ENCODE measurements around the gene ZNF236. TPM values are rescaled to one million over a fixed set of nuclear protein-coding genes. Genes with fewer than 3 reads are reported as not detected.

The ZNF236 gene
- total RNA-seq, 1 donor from 2014 or later: 27.4 TPM

GRCh38 chr18:76801567-76802505 is 20.5 kb upstream of the ZNF236 start:
- POLR2A ChIA-PET: interaction anchor here (0.6 to 0.7 kb wide), 3 partner anchors 211 to 1223 kb away, joined by 3 to 5 read pairs (median 4); no protein-coding TSS in a partner anchor
- peaks cover 3% of the 10 kb centered on the region for H3K27me3 Mint-ChIP-seq
- peaks cover 11% of the 10 kb centered on the region for H3K4me1 Mint-ChIP-seq
- TF ChIP-seq CTCF (IDR thresholded peaks at IDR 0.05): no peak
- peak; percentile 96 for ATAC-seq (ENCODE audit: low read depth)
- CTCF ChIA-PET: interaction anchor here (0.7 to 3.6 kb wide), 13 partner anchors 10 to 903 kb away, joined by 3 to 39 read pairs (median 8); partner anchors contain the start of gene ZNF236
- no peak overlapping the region for H3K27ac Mint-ChIP-seq
- intact Hi-C loops (cut with micrococcal nuclease): loop anchor here (1.0 to 10.0 kb wide), 9 partner anchors 73 to 900 kb away; no protein-coding TSS in a partner anchor
- no peaks in the 10 kb centered on the region for H3K9me3 Mint-ChIP-seq
- H3K36me3 Mint-ChIP-seq (ENCODE audit: low read depth): peaks cover 3% of the 10 kb centered on the region
- peak overlapping the region; percentile 55 for H3K4me3 Mint-ChIP-seq
- peak; percentile 64 for DNase-seq

- H3K4me3 Mint-ChIP-seq: no peak overlapping the region
- intact Hi-C loops (cut with micrococcal nuclease): loop anchor here (1.0 to 10.0 kb wide), 4 partner anchors 18 to 665 kb away; no protein-coding TSS in a partner anchor
- peaks cover 13% of the 10 kb centered on the region for H3K36me3 Mint-ChIP-seq (ENCODE audit: low read depth)
- no peak for ATAC-seq (ENCODE audit: low read depth)
- H3K4me1 Mint-ChIP-seq: peaks cover 11% of the 10 kb centered on the region
- H3K27me3 Mint-ChIP-seq: peaks cover 3% of the 10 kb centered on the region
- DNase-seq: no peak
- CTCF ChIA-PET: interaction anchor here (0.6 to 3.6 kb wide), 21 partner anchors 9 to 1965 kb away, joined by 3 to 39 read pairs (median 4); partner anchors contain the start of gene ZNF236
- no peak overlapping the region for H3K27ac Mint-ChIP-seq
- POLR2A ChIA-PET: interaction anchor here (1.2 to 1.6 kb wide), 2 partner anchors 9 to 19 kb away, joined by 4 read pairs; partner anchors contain the start of gene ZNF236
- TF ChIP-seq CTCF (IDR thresholded peaks at IDR 0.05): no peak
- no peaks in the 10 kb centered on the region for H3K9me3 Mint-ChIP-seq
Measured at GRCh38 chr18:76803413-76803812, 18.9 kb upstream of the ZNF236 start.

GRCh38 chr18:76803814-76804213 is 18.5 kb upstream of the ZNF236 start:
- no peak overlapping the region for H3K4me3 Mint-ChIP-seq
- peak; percentile 69 for ATAC-seq (ENCODE audit: low read depth)
- intact Hi-C loops (cut with micrococcal nuclease): loop anchor here (1.0 to 10.0 kb wide), 4 partner anchors 17 to 665 kb away; no protein-coding TSS in a partner anchor
- peaks cover 15% of the 10 kb centered on the region for H3K36me3 Mint-ChIP-seq (ENCODE audit: low read depth)
- H3K4me1 Mint-ChIP-seq: peaks cover 11% of the 10 kb centered on the region
- peak; percentile 86 for TF ChIP-seq CTCF (IDR thresholded peaks at IDR 0.05)
- no peaks in the 10 kb centered on the region for H3K9me3 Mint-ChIP-seq
- CTCF ChIA-PET: interaction anchor here (1.2 to 3.6 kb wide), 11 partner anchors 8 to 848 kb away, joined by 3 to 39 read pairs (median 10); partner anchors contain the start of gene ZNF236
- DNase-seq: peak; percentile 41
- no peak overlapping the region for H3K27ac Mint-ChIP-seq
- POLR2A ChIA-PET: interaction anchor here (1.2 to 1.6 kb wide), 2 partner anchors 8 to 18 kb away, joined by 4 read pairs; partner anchors contain the start of gene ZNF236
- peaks cover 3% of the 10 kb centered on the region for H3K27me3 Mint-ChIP-seq

- no peak for TF ChIP-seq CTCF (IDR thresholded peaks at IDR 0.05)
- H3K9me3 Mint-ChIP-seq: no peaks in the 10 kb centered on the region
- H3K36me3 Mint-ChIP-seq (ENCODE audit: low read depth): peaks cover 20% of the 10 kb centered on the region
- DNase-seq: no peak
- peaks cover 11% of the 10 kb centered on the region for H3K4me1 Mint-ChIP-seq
- H3K27ac Mint-ChIP-seq: no peak overlapping the region
- intact Hi-C loops (cut with micrococcal nuclease): loop anchor here (10.0 kb wide), 1 partner anchor 410 kb away; no protein-coding TSS in a partner anchor
- peaks cover 3% of the 10 kb centered on the region for H3K27me3 Mint-ChIP-seq
- H3K4me3 Mint-ChIP-seq: no peak overlapping the region
- POLR2A ChIA-PET: no interaction called here
- ATAC-seq (ENCODE audit: low read depth): no peak
- CTCF ChIA-PET: interaction anchor here (1.1 kb wide), 1 partner anchor 12 kb away, joined by 3 read pairs; no protein-coding TSS in a partner anchor
Measured at GRCh38 chr18:76805221-76805620, 17.1 kb upstream of the ZNF236 start.

Measured in activated B cell treated with CpG ODN at 0.5 μM for 24 hours (primary cell).